ENCODE measurements around the gene SLC25A5.
"Not testable (repeated sequence)": the region's sequence is repeated elsewhere in the genome, so short reads cannot be mapped to it uniquely, and the experiment has no call there.

SLC25A5 gene

DNA sequence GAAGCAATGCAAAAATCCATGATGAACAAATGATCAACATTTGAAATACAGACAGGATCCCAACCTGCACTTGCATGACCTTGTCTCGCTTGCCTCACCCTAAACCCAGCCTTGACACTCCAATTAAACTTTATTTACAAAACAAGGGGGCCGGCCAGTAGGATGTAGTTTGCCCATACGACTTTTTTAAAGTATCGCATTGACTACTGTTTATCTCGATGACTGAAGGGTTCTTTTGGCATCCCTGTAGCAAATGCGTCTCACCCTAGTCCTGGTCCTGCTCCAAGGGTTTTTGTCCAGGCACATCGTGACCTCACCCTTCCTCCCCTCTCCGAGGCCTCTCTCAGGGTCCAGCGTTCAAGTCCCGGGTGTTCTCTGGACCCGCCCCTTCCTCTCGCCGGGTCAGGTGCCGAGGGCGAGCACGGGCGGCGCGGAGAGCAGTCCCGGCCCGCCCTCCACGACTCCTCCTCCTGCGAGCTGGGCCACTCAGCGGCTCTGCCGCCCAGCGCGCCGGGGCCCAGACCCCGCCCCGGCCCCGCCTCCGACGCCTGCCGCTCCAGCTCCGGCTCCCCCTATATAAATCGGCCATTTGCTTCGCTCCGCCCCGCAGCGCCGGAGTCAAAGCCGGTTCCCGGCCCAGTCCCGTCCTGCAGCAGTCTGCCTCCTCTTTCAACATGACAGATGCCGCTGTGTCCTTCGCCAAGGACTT lies at the start of gene SLC25A5:
SLC25A5 (plus strand) TSS at position 603 of the 709 bp plus-strand sequence; CDS start at position 675, 72 bp downstream.
- peak within 1 kb of the TSS; percentile 60 for H3K9ac ChIP-seq (ENCODE audit: low read depth, low read length)
- no peaks in the 10 kb centered on the region for H3K9me3 ChIP-seq (ENCODE audit: control insufficient read depth, insufficient read depth, low read length)
- H3K4me1 ChIP-seq (ENCODE audit: control insufficient read depth, insufficient read depth, low read length), result no peaks in the 10 kb centered on the region
- H3K36me3 ChIP-seq (ENCODE audit: control insufficient read depth, insufficient read depth, low read length), result peaks cover 5% of the 10 kb centered on the region
- no peaks in the 10 kb centered on the region for H3K27me3 ChIP-seq (ENCODE audit: control insufficient read depth, insufficient read depth, low read length)
- H3K4me3 ChIP-seq (ENCODE audit: low read depth, low read length), result peak within 1 kb of the TSS; percentile 72

DNA sequence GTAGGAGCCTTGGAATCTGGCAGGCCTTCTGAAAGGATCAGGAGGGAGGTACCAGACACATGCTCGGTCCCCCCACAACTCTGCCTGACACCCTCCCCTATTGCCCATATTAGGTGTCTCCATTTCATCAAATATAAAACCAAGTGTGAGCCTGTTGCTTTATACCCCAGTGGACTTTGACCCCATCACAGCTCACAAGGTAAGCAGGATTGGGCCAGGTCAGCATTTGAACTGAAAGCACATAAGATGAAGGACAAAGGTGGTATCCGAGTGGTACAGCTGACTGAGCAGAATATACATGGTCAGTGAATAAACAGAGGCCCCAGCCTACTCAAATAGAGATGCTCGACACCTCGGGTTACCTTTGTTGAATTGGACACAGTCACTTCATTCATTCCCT lies 49.1 kb upstream of the SLC25A5 start:
- H3K9ac ChIP-seq (ENCODE audit: low read depth, low read length), result no peak overlapping the region
- H3K4me1 ChIP-seq (ENCODE audit: control insufficient read depth, insufficient read depth, low read length), result no peaks in the 10 kb centered on the region
- no peaks in the 10 kb centered on the region for H3K27me3 ChIP-seq (ENCODE audit: control insufficient read depth, insufficient read depth, low read length)
- H3K9me3 ChIP-seq (ENCODE audit: control insufficient read depth, insufficient read depth, low read length), result no peaks in the 10 kb centered on the region
- no peak overlapping the region for H3K4me3 ChIP-seq (ENCODE audit: low read depth, low read length)
- H3K36me3 ChIP-seq (ENCODE audit: control insufficient read depth, insufficient read depth, low read length), result no peaks in the 10 kb centered on the region

DNA sequence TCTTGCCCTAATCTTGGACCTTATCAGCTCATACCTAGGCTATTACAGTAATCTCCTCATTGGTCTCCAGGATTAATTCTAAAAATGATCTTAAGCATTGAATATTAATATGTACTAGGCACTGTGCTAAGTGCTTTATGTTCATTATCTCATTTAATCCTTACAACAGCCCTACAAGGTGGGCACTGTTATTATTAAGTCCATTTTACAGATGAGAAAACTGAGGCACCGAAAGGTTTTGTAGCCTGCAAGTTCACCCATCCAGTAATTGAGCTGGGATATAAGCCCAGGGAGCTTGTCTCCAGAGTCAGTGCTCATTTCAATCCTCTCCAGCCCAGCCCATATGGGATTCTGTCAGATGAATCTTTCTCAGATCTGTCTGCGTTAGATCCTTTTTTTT lies 48.3 kb upstream of the SLC25A5 start:
- H3K4me1 ChIP-seq (ENCODE audit: control insufficient read depth, insufficient read depth, low read length), result no peaks in the 10 kb centered on the region
- no peak overlapping the region for H3K9ac ChIP-seq (ENCODE audit: low read depth, low read length)
- no peaks in the 10 kb centered on the region for H3K36me3 ChIP-seq (ENCODE audit: control insufficient read depth, insufficient read depth, low read length)
- no peak overlapping the region for H3K4me3 ChIP-seq (ENCODE audit: low read depth, low read length)
- no peaks in the 10 kb centered on the region for H3K9me3 ChIP-seq (ENCODE audit: control insufficient read depth, insufficient read depth, low read length)
- no peaks in the 10 kb centered on the region for H3K27me3 ChIP-seq (ENCODE audit: control insufficient read depth, insufficient read depth, low read length)

DNA sequence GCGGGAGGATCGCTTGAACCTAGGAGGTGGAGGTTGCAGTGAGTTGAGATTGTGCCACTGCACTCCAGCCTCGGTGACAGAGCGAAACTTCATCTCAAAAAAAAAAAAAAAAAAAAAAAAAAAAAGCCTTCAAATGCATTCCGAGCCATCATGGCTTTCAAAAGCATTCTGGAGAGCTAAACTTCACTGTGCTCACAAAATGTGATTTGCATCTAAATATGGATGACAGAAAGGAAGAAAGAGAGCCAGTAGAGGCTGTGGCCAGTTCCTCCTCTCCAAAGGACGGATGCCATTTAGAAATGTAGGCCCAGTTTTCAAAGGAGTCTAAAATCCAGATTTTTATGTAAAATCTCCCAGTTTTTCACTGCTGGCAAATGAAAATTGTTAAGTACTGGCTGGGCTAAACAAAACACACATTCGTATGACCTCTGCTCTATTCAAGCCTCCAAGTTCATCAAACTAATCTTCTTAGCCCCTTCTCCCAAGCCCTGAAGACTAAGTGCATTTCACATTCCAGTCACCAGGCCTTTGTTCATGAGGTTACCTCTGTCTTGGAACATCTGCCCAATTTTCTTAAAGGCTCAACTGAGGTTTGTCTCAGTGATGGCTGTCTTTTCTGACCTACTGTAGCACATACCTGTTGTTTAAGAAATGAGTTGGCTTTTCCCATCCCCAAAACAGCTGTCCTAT lies 47.1 kb upstream of the SLC25A5 start:
- H3K9me3 ChIP-seq (ENCODE audit: control insufficient read depth, insufficient read depth, low read length), result no peaks in the 10 kb centered on the region
- H3K36me3 ChIP-seq (ENCODE audit: control insufficient read depth, insufficient read depth, low read length), result no peaks in the 10 kb centered on the region
- H3K4me3 ChIP-seq (ENCODE audit: low read depth, low read length), result no peak overlapping the region
- H3K27me3 ChIP-seq (ENCODE audit: control insufficient read depth, insufficient read depth, low read length), result no peaks in the 10 kb centered on the region
- no peaks in the 10 kb centered on the region for H3K4me1 ChIP-seq (ENCODE audit: control insufficient read depth, insufficient read depth, low read length)
- no peak overlapping the region for H3K9ac ChIP-seq (ENCODE audit: low read depth, low read length)

DNA sequence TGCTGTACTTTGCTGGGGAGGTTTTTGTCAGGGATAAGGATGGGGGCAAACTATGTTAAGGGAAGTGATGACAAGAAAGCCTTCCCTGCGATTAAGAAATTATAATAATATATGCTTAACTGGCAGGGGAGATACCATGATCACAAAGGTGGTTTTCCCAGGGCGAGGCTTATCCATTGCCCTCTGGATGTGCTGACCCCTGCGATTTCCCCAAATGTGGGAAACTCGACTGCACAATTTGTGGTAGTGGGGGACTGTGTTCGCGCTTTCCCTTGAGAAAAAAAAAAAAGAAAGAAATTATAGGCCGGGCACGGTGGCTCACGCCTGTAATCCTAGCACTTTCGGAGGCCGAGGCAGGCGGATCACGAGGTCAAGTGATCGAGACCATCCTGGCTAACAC lies 44.6 kb upstream of the SLC25A5 start:
- H3K27me3 ChIP-seq (ENCODE audit: control insufficient read depth, insufficient read depth, low read length), result no peaks in the 10 kb centered on the region
- no peaks in the 10 kb centered on the region for H3K36me3 ChIP-seq (ENCODE audit: control insufficient read depth, insufficient read depth, low read length)
- H3K9me3 ChIP-seq (ENCODE audit: control insufficient read depth, insufficient read depth, low read length), result no peaks in the 10 kb centered on the region
- H3K4me3 ChIP-seq (ENCODE audit: low read depth, low read length), result no peak overlapping the region
- no peaks in the 10 kb centered on the region for H3K4me1 ChIP-seq (ENCODE audit: control insufficient read depth, insufficient read depth, low read length)
- no peak overlapping the region for H3K9ac ChIP-seq (ENCODE audit: low read depth, low read length)

DNA sequence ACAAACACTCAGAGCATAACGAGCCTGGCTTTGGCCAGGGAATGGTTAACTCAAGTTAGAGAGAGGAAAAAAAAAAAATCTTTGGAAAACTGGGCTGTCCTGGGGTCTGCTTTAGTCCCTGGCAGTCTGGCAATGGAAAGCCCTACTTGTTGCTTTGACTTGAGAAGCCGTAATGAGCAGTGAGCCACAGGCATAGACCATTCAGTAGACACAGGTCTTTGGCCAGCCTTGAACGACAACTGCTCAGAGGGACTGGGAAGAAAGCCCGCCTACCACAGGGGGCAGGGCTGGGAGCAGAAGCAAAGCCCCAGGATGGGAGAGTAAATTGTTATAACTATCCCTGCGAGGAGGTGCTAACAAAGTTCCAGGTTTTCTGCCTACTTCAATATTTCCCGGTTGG lies 43.2 kb upstream of the SLC25A5 start:
- Histone ChIP-seq H3K27me3 (ENCODE audit: control insufficient read depth, insufficient read depth, low read length) (no peaks in the 10 kb centered on the region), H3K4me1 (ENCODE audit: control insufficient read depth, insufficient read depth, low read length) (no peaks in the 10 kb centered on the region), H3K36me3 (ENCODE audit: control insufficient read depth, insufficient read depth, low read length) (no peaks in the 10 kb centered on the region), H3K9ac (ENCODE audit: low read depth, low read length) (no peak overlapping the region), H3K9me3 (ENCODE audit: control insufficient read depth, insufficient read depth, low read length) (no peaks in the 10 kb centered on the region), H3K4me3 (ENCODE audit: low read depth, low read length) (no peak overlapping the region)

DNA sequence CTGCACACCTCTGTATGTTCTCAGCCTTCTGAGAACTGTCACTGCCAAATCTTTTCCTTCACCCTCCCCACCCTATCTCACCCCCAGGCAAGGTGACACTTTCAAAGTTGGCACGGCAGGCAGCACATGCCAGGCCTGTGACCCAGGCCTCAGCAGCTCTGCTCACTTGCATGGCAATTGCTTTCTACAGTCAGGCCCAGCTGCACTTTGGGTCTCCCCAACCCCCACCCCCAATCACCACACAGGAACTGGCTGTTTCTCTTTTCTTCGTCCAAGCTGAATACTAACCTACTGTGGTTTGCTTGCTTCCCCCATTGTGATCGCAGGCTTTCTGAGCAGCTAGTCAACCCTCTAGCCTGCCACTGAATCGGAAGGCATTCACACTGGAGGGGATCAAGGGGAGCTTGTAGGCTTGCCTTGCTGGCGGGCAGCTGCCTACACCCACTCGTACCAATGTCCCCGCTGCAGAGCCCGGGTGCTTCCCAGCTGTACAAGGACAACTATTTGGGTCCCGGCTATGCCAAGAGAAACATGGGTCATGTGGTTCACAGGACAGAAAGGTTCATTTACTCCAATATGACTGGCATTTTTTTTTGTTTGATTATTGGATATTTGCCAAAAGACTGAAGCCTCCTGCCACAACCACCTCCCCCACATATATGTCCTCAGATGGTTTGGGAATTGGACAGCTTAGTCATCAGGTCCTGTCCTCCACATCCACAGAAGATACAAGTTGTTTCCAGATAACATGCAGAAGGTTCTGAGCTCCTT lies 41.0 kb upstream of the SLC25A5 start:
- H3K27me3 ChIP-seq (ENCODE audit: control insufficient read depth, insufficient read depth, low read length), result no peaks in the 10 kb centered on the region
- H3K9ac ChIP-seq (ENCODE audit: low read depth, low read length), result no peak overlapping the region
- no peaks in the 10 kb centered on the region for H3K36me3 ChIP-seq (ENCODE audit: control insufficient read depth, insufficient read depth, low read length)

DNA sequence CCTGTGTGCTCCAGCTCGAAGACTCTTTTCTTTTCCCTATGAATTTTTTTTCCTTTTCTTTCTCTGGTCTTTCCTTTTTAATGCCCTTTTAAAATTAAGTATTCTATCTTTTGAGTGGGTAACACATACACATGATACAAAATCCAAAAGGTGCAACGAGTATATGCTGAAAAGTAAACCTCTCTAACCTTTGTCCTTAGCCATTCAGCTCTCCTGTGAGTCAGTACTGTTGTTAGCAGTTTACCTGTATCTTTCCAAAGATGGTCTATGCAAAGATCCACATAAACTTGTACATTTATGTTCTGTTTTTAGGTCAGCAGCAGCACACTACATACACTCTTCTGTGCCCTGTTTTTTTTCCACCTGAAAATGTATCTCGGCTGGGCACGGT lies 40.5 kb upstream of the SLC25A5 start:
- Histone ChIP-seq H3K36me3 (ENCODE audit: control insufficient read depth, insufficient read depth, low read length) (no peaks in the 10 kb centered on the region), H3K4me1 (ENCODE audit: control insufficient read depth, insufficient read depth, low read length) (no peaks in the 10 kb centered on the region), H3K9ac (ENCODE audit: low read depth, low read length) (no peak overlapping the region), H3K4me3 (ENCODE audit: low read depth, low read length) (no peak overlapping the region), H3K27me3 (ENCODE audit: control insufficient read depth, insufficient read depth, low read length) (no peaks in the 10 kb centered on the region), H3K9me3 (ENCODE audit: control insufficient read depth, insufficient read depth, low read length) (no peaks in the 10 kb centered on the region)

More for the DNA sequence above, 41.0 kb upstream of the SLC25A5 start:
- Histone ChIP-seq H3K4me3 (ENCODE audit: low read depth, low read length) (no peak overlapping the region), H3K4me1 (ENCODE audit: control insufficient read depth, insufficient read depth, low read length) (no peaks in the 10 kb centered on the region), H3K9me3 (ENCODE audit: control insufficient read depth, insufficient read depth, low read length) (no peaks in the 10 kb centered on the region)

DNA sequence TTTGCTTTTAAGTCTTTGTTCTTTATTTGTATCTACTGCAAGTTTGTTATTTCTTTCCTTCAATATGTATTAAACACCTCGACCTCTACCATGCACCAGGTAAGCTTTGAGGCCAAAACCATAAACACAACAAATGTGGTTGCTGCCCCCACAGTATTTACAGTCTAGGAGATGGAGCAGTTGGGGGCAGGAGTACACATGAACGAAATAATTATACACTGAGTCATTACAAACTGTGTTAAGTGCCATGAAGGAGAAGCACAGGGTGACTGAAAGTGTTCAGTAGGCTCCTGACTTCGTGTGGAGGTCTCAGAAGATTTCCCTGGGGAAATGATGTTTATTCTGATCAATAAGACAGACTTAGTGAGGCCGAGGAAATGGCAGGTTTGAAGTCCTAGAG lies 38.8 kb upstream of the SLC25A5 start:
- H3K4me1 ChIP-seq (ENCODE audit: control insufficient read depth, insufficient read depth, low read length), result no peaks in the 10 kb centered on the region

DNA sequence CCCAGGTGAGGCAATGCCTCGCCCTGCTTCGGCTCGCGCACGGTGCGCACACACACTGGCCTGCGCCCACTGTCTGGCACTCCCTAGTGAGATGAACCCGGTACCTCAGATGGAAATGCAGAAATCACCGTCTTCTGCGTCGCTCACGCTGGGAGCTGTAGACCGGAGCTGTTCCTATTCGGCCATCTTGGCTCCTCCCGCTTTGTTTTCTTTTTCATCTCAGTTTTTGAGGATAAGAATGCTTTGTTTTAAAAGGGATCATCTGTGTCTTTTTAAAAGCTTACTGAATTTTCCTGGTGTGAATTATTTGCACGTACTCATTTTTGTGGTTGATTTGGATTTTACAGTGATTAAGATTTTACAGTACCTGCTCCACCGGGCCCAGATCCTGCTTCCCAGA lies 26.9 kb upstream of the SLC25A5 start:
- H3K27me3 ChIP-seq (ENCODE audit: control insufficient read depth, insufficient read depth, low read length); H3K4me1 ChIP-seq (ENCODE audit: control insufficient read depth, insufficient read depth, low read length); H3K36me3 ChIP-seq (ENCODE audit: control insufficient read depth, insufficient read depth, low read length); H3K9ac ChIP-seq (ENCODE audit: low read depth, low read length); H3K9me3 ChIP-seq (ENCODE audit: control insufficient read depth, insufficient read depth, low read length): not testable (repeated sequence)
- H3K4me3 ChIP-seq (ENCODE audit: low read depth, low read length), result peak overlapping the region; percentile 8

More for the DNA sequence above, 38.8 kb upstream of the SLC25A5 start:
- no peak overlapping the region for H3K9ac ChIP-seq (ENCODE audit: low read depth, low read length)
- no peak overlapping the region for H3K4me3 ChIP-seq (ENCODE audit: low read depth, low read length)
- no peaks in the 10 kb centered on the region for H3K36me3 ChIP-seq (ENCODE audit: control insufficient read depth, insufficient read depth, low read length)
- H3K27me3 ChIP-seq (ENCODE audit: control insufficient read depth, insufficient read depth, low read length), result no peaks in the 10 kb centered on the region
- no peaks in the 10 kb centered on the region for H3K9me3 ChIP-seq (ENCODE audit: control insufficient read depth, insufficient read depth, low read length)

DNA sequence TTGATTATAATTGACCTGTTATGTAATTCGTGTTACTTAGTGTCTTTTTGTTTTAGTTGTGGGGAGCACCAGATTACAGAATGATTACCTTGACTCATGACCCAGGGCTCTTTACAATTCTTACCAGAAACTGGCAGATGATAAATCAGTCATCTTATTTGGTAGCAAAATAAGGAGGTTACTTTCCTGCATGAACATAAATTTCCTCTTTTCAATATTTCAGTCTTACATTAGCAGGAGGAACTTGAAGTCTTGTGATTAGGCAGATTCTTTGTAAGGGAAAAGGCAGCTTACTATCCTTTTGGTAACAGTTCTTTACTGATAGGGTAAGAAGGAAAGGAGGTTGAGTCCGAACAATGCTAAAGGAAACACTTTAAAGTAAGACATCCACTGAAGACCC lies 26.0 kb upstream of the SLC25A5 start:
- H3K4me3 ChIP-seq (ENCODE audit: low read depth, low read length), result no peak overlapping the region
- no peaks in the 10 kb centered on the region for H3K9me3 ChIP-seq (ENCODE audit: control insufficient read depth, insufficient read depth, low read length)
- no peak overlapping the region for H3K9ac ChIP-seq (ENCODE audit: low read depth, low read length)
- H3K36me3 ChIP-seq (ENCODE audit: control insufficient read depth, insufficient read depth, low read length), result no peaks in the 10 kb centered on the region
- no peaks in the 10 kb centered on the region for H3K4me1 ChIP-seq (ENCODE audit: control insufficient read depth, insufficient read depth, low read length)
- no peaks in the 10 kb centered on the region for H3K27me3 ChIP-seq (ENCODE audit: control insufficient read depth, insufficient read depth, low read length)

DNA sequence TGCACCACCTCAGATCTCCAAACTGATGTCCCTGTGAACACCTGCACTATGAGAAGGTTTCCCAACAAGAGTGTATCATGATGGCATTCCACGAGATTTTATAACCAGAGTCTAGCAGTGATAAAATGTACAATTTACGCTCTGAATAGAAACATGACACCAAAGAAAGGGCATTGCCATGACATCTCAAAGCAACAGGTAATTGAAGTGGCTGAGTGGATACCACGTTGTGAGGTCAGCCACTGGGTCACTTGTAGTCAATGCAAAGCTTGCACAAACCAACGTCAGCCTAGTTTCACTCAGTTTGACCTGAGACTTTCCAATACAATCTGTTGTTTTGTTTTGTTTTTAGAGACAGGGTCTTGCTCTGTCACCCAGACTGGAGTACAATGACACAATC lies 15.0 kb upstream of the SLC25A5 start:
- Histone ChIP-seq H3K4me1 (ENCODE audit: control insufficient read depth, insufficient read depth, low read length) (no peaks in the 10 kb centered on the region), H3K4me3 (ENCODE audit: low read depth, low read length) (no peak overlapping the region), H3K36me3 (ENCODE audit: control insufficient read depth, insufficient read depth, low read length) (no peaks in the 10 kb centered on the region), H3K27me3 (ENCODE audit: control insufficient read depth, insufficient read depth, low read length) (no peaks in the 10 kb centered on the region), H3K9me3 (ENCODE audit: control insufficient read depth, insufficient read depth, low read length) (no peaks in the 10 kb centered on the region), H3K9ac (ENCODE audit: low read depth, low read length) (no peak overlapping the region)

Data from iPS-15b (cell line).